ENCODE data around the gene CFD. TPM values are rescaled to one million over a fixed set of nuclear protein-coding genes. Genes with fewer than 3 reads are reported as not detected.

CFD gene
- total RNA-seq, 3 donors from 2014 or later, result 43.1 to 209 (median 110) TPM

DNA sequence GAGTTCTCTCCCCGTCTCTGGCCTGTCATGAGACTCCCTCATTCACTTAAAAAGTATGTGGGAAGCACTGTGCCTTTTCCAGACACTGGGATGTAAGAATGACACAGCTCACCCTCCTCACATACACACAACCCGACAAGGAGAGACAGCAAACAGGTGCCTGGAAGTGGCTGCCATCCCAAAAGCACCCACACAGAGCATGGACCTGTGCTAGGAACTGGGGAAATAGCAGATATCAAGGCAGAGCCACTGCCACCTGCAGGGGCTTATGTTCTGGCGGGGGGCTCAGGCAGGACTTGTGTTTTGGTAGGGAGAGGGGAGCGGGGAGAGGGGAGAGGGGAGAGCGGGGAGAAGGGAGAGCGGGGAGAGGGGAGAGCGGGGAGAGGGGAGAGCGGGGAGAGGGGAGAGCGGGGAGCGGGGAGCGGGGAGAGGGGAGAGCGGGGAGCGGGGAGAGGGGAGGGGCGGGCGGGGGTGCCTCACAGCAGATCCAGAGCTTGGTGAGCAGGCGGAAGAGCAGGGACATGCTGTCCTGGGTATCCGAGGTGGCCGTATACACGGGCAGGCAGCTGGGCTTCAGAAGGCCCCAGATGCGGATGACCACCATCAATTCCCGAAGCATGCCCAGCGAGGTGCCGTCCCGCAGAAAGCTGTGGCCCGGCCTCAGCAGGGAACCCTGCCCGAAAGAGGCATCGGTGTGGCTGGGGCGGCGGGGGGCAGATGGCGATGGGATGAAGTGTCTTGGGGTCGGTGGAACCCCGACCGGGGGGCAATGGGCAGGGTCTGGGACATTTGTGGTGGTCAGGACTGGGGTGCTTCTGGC lies 12.2 kb downstream of the CFD start:
- ATAC-seq (peak; percentile 22), DNase-seq (peak in 1 of 3 donors; percentile 55)
- no peak for TF ChIP-seq CTCF (IDR thresholded peaks at IDR 0.05)
- Histone ChIP-seq H3K4me3 (no peak overlapping the region), H3K4me1 (ENCODE audit: low read depth) (peaks cover 10% of the 10 kb centered on the region), H3K36me3 (ENCODE audit: low read depth) (no peaks in the 10 kb centered on the region), H3K9me3 (no peaks in the 10 kb centered on the region)
- intact Hi-C loops (cut with DNase I, micrococcal nuclease), result no loop called here

- no peak for TF ChIP-seq CTCF (IDR thresholded peaks at IDR 0.05)
- Histone ChIP-seq H3K4me3 (no peak overlapping the region), H3K4me1 (ENCODE audit: low read depth) (peaks cover 10% of the 10 kb centered on the region), H3K36me3 (ENCODE audit: low read depth) (no peaks in the 10 kb centered on the region), H3K9me3 (no peaks in the 10 kb centered on the region)
- intact Hi-C loops (cut with DNase I, micrococcal nuclease), result no loop called here
- DNase-seq (peak; percentile 90 to 94 (median 93)), ATAC-seq (peak; percentile 84)
Observed at GRCh38 chr19:872266-872951, 12.9 kb downstream of the CFD start.

DNA sequence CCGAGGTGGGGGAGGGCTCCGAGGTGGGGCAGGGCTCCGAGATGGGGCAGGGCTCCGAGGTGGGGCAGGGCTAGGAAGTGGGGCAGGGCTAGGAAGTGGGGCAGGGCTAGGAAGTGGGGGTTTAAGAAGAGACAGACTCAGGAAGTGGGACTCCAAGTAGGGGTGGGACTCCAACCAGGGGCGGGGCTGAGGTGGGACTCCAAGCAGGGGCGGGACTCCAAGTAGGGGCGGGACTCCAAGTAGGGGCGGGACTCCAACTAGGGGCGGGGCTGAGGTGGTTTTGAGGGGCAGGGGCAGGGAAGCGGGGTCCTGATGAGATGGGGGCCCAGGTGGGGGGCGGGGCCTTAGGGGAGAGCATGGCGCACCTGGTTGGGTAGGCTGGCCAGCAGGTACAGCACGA lies 13.6 kb downstream of the CFD start:
- no peak for TF ChIP-seq CTCF (IDR thresholded peaks at IDR 0.05)
- DNase-seq (peak; percentile 77 to 88 (median 79)), ATAC-seq (peak; percentile 69)
- Histone ChIP-seq H3K36me3 (ENCODE audit: low read depth) (no peaks in the 10 kb centered on the region), H3K9me3 (no peaks in the 10 kb centered on the region), H3K4me1 (ENCODE audit: low read depth) (peaks cover 10% of the 10 kb centered on the region), H3K4me3 (no peak overlapping the region)
- intact Hi-C loops (cut with DNase I, micrococcal nuclease), result no loop called here

GRCh38 chr19:873561-874041 lies 14.1 kb downstream of the CFD start:
- intact Hi-C loops (cut with DNase I, micrococcal nuclease), result no loop called here
- TF ChIP-seq CTCF (IDR thresholded peaks at IDR 0.05), result no peak
- no peaks in the 10 kb centered on the region for H3K9me3 ChIP-seq
- no peaks in the 10 kb centered on the region for H3K36me3 ChIP-seq (ENCODE audit: low read depth)
- DNase-seq (peak in 1 of 3 donors; percentile 53), ATAC-seq (no peak)
- H3K4me3 ChIP-seq, result no peak overlapping the region
- peaks cover 10% of the 10 kb centered on the region for H3K4me1 ChIP-seq (ENCODE audit: low read depth)

- no peak for ATAC-seq
- Histone ChIP-seq H3K4me3 (no peak overlapping the region), H3K36me3 (ENCODE audit: low read depth) (no peaks in the 10 kb centered on the region), H3K4me1 (ENCODE audit: low read depth) (peaks cover 10% of the 10 kb centered on the region), H3K9me3 (no peaks in the 10 kb centered on the region)
- no peak for DNase-seq
- no peak for TF ChIP-seq CTCF (IDR thresholded peaks at IDR 0.05)
- intact Hi-C loops (cut with DNase I, micrococcal nuclease), result no loop called here
Observed at GRCh38 chr19:875265-875879, 15.9 kb downstream of the CFD start.
